HG03354 (cell line): Measurements from ENCODE around the gene SYTL5.
"Not testable (repeated sequence)": the region's sequence is repeated elsewhere in the genome, so short reads cannot be mapped to it uniquely, and the experiment has no call there.

Source experiments
- ATAC-seq: cut with Tn5 transposase; IDR thresholded peaks from one replicate; pipeline ENCODE4 v1.9.1; 2021; ENCODE audit warnings: mild to moderate bottlenecking; ENCODE audit not compliant: unreplicated experiment, poor library complexity, severe bottlenecking

Gene SYTL5

GRCh38 chrX:38006291-38006690 lies at the start of gene SYTL5:
TSS of gene SYTL5 (plus strand) at chrX:38006553. CDS start at chrX:38033890, 27,337 bp downstream.
- ATAC-seq: no peak

GRCh38 chrX:37958525-37959211 lies 47.7 kb upstream of the SYTL5 start:
- no peak for ATAC-seq

GRCh38 chrX:37959212-37960021 lies 46.9 kb upstream of the SYTL5 start:
- no peak for ATAC-seq

GRCh38 chrX:37961118-37961517 lies 45.2 kb upstream of the SYTL5 start:
- ATAC-seq: no peak

GRCh38 chrX:37967714-37968113 lies 38.6 kb upstream of the SYTL5 start:
- no peak for ATAC-seq

- ATAC-seq: no peak
Observed at GRCh38 chrX:37975421-37975820, 30.9 kb upstream of the SYTL5 start.

GRCh38 chrX:37976153-37976552 lies 30.2 kb upstream of the SYTL5 start:
- ATAC-seq: no peak

- no peak for ATAC-seq
Observed at GRCh38 chrX:37984880-37985279, 21.5 kb upstream of the SYTL5 start.

- no peak for ATAC-seq
Observed at GRCh38 chrX:37986893-37987292, 19.5 kb upstream of the SYTL5 start.

- ATAC-seq: no peak
Observed at GRCh38 chrX:37989304-37989703, 17.0 kb upstream of the SYTL5 start.

GRCh38 chrX:37991303-37991702 lies 15.1 kb upstream of the SYTL5 start:
- not testable (repeated sequence) for ATAC-seq

GRCh38 chrX:37993176-37993575 lies 13.2 kb upstream of the SYTL5 start:
- ATAC-seq: no peak

- no peak for ATAC-seq
Observed at GRCh38 chrX:37993837-37994619, 12.3 kb upstream of the SYTL5 start.

- ATAC-seq: no peak
Observed at GRCh38 chrX:37995428-37995827, 10.9 kb upstream of the SYTL5 start.

- ATAC-seq: no peak
Observed at GRCh38 chrX:37997096-37997495, 9.3 kb upstream of the SYTL5 start.

- ATAC-seq: no peak
Observed at GRCh38 chrX:37998586-37999262, 7.6 kb upstream of the SYTL5 start.

GRCh38 chrX:38000706-38001105 lies 5.6 kb upstream of the SYTL5 start:
- no peak for ATAC-seq

GRCh38 chrX:38004046-38004445 lies 2.3 kb upstream of the SYTL5 start:
- ATAC-seq: no peak

- ATAC-seq: no peak
Observed at GRCh38 chrX:38006778-38007177, 425 bp downstream of the SYTL5 start.

GRCh38 chrX:38008658-38009057 lies 2.3 kb downstream of the SYTL5 start:
- ATAC-seq: no peak
